H4 (cell line): ENCODE measurements around the gene CBY2. TPM values are rescaled to one million over a fixed set of nuclear protein-coding genes. Genes with fewer than 3 reads are reported as not detected.

Source experiments
- DNase-seq: peaks from one replicate; pipeline ENCODE4 v3.0.0-alpha.2; 2015; ENCODE audit warnings: low spot score
- total RNA-seq: library from RNA; depleted of rRNA; stranded (reverse); fragments of >200 nt; shearing (Covaris generic); gene quantifications from 2 replicates; pipeline ENCODE4 v1.2.3, GENCODE V29; 2014

The CBY2 gene
- total RNA-seq, 1 experiment from 2014 or later = not detected

DNA sequence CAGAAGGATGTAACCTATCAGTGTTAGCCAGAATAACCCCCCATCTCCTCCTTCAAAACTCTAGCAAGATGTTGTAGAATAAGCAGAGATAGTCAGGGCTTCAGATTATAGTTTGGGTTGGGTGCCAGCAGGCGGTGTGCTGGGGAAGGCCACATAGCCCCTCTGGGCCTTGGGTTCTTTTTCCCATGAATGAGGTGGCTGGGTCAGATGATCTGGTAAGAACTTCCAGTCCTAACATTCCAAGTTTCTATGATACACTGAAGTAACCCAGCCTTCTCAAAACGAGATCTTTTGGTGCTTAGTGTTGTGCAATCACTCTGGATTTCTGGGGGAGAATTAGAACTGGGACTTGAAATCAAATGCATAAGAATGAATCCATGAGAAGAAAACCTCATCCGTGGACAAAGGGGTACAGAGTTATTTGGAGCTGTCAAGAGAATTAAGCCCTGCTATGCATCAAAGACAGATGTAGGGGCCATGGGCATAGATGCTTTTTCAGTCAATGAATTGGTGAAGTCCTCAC, 810 bp downstream of the CBY2 start:
- no peak for DNase-seq

DNA sequence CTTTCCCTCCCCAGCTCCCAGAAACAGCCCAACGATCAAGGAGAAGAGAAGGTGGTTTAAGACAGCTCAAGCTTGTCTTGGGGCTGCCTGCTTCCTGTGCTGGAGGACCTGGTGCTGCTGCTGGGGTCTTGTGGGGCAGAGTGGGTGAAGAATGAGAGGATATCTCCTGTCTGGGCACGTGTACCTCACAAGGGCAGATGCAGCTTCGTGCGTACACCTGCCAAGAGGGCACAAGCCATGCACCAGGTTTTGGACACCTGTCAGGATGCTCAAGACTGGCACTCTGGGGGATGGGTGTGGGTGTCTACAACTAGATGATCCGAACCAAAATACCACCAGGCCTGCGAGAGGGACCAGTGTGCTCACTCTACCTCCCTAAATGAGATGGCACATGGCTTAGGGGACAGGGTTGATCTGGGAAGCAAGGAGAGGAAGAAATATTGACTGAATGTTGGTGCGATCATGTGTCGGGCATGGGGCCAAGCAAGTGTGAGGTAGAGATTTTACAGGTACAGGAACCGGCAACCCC, 2.2 kb downstream of the CBY2 start:
- DNase-seq = no peak

DNA sequence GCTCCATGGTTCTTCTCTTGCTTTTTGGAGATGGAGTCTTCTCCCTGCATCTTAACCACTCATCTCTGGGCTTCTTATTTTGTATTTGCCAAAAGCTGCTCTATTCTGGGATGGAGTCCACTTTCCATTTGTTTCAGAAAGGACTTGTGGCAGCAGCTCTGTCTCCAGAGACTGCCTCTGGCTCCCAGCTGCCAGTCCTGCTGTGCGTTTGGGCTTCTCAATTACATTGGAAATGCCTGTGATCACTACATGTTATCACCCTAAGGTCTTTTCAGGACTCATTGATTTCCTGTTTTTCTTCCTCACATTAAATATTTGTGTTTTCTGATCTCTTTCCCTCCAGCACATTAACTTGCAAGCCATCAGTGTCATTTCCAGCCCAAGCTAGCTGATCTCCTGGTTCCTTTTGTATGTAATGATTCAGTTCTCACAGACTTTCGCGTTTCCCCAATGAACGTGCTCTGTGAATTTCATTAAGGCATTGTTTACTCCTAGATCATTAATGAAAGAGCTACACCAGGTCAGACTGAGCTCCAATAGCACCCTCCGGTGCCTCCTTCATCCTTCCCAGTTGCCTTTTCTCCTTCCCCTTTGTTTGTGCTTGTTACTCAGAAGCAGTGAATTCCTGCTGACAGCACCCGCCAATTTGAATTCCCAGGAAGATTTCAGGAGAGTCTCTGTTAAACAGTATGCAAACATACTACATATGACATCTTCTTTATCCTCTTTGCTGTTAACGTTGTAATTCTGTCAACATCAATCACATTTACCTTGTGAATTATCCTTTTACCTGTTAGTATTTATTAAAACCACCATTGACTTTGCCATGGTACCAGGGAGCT, 3.0 kb downstream of the CBY2 start:
- DNase-seq = no peak

DNA sequence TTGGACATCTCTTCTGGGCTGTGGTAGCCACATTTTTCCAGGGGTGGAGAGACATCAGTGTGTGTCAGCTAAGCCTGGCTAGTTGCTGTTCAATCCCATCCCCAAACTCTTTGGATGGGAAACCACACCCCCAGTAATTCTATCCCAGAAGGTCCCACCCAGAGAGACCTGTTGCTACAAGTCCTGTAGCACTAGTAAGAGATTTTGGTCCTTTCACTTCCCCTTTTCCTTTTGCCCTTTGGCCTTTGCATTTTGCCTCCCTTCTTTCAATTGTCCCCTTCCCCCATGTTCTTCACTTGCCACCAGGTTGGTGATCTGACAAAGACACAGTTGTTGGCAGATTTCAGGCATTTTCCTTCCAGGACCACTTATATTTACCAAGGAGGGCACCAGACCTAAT, 3.8 kb downstream of the CBY2 start:
- DNase-seq = no peak

DNA sequence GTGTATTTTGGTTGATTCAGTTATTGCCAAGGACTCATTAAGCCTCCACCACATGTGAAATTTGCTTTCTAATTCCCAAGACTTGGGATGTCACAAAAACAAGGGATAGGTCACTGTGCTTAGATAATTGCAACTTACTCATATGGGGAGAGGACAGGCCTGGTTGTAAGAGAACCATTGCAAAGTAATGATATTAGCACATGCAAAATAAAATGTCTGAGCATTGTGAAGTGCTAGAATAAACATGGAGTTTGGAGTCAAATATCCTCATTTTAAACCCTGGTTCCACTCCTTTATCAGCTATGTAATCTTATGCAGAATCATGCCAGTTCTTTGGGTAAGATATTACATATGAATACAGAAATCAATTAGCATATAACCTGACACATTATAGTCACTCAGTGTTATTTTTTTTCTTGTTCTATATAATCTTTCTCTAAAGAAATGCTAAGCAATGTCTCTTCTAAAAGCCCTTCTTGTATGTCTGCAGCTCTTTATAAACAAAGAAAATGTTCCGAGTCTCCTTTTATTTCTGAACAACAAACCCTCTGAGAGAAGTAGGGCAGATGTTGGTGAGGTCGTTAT, 5.5 kb downstream of the CBY2 start:
- no peak for DNase-seq

DNA sequence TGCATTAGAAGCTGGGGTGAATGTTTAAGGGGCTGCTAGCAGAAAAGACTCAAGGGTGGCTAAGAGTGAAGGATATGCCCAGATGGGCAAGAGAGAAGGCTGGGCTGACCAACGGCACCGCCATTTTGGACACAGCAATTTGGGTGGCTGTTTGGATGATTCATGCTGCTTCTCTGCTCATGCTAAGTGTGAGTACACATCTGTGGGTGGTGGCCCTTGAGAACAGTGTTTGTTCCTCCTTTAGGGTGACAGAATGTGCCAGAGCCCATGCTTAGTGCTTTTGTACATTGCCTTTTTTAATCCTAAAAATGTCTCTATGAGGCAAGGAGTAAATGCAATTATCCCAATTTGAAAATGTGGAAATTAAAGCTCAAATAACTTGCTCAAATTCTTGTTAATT, 9.8 kb downstream of the CBY2 start:
- no peak for DNase-seq

DNA sequence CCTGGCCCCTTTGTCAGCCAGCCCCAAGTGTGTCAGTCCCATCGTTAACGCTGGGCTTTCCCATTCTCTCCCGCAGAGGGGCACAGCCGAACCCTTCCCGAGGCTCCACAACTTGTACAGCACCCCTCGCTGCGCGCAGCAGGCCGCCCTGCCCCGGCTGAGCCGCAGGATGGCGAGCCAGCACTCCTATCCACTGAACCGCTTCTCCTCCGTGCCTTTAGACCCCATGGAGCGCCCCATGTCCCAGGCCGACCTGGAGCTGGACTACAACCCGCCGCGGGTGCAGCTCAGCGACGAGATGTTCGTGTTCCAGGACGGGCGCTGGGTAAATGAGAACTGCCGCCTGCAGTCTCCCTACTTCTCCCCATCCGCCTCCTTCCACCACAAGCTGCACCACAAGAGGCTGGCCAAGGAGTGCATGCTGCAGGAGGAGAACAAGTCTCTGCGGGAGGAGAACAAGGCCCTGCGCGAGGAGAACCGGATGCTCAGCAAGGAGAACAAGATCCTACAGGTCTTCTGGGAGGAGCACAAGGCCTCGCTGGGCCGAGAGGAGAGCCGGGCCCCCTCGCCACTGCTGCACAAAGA, 11.1 kb downstream of the CBY2 start:
- no peak for DNase-seq

DNA sequence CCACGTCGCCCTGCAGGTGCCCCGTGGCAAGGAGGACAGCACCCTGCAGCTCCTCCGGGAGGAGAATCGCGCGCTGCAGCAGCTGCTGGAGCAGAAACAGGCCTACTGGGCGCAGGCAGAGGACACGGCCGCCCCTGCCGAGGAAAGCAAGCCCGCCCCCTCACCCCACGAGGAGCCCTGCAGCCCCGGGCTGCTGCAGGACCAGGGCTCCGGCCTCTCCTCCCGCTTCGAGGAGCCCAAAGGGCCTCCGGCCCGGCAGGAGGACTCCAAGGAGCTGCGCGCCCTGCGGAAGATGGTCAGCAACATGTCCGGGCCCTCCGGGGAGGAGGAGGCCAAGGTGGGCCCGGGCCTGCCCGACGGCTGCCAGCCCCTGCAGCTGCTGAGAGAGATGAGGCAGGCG, 11.6 kb downstream of the CBY2 start:
- DNase-seq = no peak

DNA sequence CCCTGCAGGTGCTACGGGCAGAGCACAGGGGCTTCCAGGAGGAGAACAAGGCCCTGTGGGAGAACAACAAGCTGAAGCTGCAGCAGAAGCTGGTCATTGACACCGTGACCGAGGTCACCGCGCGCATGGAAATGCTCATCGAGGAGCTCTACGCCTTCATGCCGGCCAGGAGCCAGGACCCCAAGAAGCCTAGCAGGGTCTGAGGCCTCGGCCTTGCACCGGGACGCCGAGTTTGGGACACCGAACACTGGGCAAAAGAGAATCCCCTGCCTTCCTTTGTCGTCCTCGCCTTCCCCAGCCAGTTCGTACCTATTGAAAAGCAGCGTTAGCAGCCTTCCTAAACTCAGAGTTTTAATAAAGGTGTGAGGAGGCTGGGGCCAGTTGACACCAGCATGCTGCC, 12.1 kb downstream of the CBY2 start:
- no peak for DNase-seq

DNA sequence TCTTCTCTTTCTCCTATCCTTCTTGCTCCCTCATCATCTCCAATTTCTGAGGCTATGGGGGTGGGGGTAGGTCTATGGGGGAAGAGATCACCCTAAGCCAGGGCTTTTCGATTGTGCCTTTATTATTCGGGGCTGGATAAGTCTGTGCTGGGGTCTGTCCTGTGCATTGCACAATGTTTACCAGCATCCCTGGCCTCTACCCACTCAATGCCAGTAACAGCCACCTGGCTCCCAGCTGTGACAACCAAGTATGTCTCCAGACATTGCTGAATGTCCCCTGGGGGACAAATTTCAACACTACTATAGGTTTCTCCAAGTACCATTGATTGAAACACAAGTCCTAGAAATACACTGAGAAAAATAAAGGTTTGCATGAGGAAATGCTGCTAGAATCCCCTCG, 13.2 kb downstream of the CBY2 start:
- DNase-seq = no peak

DNA sequence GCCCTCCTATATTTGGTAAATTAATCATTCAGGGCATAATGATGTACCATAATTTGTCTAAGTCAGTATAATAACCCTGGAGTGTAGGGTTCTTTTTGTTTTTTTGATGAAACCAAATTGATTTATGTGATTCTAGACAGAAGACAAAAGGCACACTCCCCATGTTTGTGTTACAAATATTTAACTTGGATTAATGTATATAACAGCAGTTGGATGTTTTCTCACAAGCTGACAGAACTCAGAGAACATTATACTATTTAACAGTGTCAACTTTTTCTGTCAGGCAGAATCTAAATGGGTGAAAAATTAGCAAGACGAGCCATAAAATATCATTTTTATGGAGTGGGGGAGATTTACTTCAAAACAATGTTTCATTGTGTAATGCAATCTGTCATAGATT, 15.2 kb downstream of the CBY2 start:
- DNase-seq = no peak

DNA sequence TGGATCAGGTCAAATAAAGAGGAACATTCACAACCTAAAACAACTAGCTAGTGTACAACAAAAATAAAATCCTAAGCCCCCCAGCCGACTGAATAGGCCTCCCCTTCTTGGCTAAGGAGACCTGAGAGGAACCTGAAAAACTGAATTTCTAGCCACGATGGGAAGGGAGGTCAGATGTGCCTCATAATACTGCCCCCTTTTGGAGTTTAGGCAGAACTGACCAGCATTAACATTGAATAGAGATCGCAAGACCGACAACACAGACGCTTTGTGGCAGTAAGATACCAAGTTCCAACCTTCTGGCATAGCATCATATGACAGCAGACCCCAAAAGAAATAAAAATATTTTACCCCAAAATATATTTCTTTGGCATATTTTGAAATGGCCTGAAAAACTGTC, 15.9 kb downstream of the CBY2 start:
- DNase-seq = peak; percentile 22

DNA sequence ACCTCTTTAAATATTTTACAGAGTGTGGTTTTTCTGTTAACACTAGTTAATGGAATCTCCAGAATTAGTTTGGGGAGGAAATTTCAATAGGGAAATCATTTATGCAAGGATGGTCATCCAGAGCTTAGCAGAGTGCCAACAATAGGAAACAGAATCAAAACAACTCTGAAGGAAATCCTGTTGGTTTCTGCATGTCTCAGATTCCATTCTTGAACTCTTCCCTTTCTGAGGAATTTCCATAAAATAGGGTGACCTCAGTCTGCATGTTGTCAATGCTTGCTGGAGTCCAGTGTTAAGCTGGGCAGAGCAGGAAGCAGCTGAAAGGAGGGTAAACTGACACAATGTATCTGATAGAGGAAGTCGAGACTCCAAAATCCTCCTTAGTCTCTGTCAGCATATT, 16.9 kb downstream of the CBY2 start:
- DNase-seq = no peak

DNA sequence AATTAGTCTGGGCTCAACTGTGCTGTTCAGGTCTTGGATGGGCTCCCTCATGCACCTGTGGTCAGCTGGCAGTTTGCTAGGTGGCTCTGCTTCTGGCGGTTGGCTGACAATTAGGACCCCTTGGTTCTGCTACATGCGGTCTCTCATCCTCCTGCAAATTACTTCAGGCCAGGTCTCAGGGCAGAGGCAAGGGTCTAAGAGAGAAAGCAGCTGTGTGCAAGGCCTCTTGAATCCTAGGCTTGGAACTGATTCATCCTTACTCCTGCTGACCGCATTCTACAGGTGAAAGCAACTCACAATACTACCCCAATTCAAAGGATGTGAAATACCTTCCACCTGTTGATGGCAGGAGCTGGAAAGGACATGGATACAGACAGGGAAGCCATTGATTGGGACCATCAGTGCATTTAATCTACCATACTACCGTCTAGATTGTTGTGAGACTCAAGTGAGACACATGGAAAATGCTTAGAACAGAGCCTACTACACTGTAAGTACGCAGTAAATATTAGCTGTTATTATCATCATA, 19.1 kb downstream of the CBY2 start:
- no peak for DNase-seq

DNA sequence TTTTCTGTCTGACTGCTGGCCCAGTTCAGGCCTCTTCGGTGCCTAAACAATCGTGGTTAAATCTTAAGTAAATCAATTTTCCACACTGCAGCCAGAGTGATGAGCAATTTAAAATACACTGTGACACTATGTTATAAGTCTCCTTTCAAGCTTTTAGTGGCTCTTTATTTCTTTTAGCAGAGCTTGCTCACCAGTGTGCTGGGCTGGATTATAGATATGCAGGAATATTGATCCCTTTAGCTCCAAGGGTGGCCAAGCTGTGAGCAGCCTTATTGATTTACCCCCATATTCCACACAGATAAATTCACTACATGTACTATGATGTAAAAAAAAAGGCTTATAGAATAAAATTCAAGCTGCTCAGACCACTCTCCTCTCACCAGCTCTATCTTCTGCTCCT, 21.7 kb downstream of the CBY2 start:
- no peak for DNase-seq

DNA sequence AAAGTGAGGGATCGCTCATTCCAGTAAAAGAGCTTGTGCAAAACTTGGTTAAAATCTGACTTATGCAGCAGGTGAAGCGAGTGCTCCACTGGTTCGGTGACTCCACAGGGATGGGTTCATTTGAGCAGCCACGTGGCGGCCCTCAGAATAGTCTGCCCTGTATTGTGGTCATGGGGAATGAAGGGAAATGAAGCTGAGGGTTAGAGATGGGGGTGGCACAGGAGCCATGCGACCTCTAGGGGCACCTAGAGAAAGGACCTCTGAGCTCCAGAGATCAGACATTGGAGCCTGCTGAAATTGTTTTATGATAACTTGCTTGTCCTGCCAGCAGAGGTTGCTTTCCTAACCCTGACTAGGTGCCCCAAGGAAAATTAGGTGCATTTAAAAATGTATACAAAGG, 26.6 kb downstream of the CBY2 start:
- no peak for DNase-seq

DNA sequence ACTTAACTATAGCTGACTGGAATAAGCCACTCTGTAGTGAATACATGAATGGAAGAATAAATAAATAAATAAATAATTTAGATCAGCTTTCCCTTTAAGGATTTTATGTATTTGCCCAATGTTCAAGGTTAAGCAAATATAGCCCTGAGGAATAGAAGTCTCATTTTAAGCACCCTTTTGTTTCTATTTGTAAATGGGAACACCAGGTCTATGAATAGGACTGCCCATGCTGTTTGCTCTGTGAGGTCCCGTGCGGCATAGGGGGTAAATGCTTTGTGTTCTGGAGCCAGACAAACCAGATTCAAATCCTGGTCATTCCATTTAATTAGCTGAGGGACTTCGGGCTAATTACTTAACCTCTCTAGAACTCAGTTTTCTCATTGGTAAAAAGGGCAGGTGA, 29.3 kb downstream of the CBY2 start:
- no peak for DNase-seq

DNA sequence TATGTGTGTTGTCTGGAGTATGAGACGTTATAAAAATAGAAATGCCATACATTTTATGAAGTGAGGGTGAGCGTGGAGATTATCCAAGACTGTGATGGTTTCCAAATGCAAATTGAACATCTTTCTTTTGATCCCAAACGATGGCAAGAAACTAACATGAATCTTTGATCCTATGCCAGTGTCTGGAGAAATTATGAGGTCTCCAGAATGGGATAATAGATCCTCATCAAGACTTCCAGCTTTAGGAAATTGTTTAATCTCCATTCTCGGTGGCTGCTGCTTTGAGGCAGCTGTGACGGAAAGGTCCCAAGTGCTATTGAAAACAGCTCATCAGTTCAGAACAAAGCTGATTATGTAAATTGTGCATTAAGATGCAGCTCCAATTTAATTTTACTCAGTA, 30.8 kb downstream of the CBY2 start:
- no peak for DNase-seq

DNA sequence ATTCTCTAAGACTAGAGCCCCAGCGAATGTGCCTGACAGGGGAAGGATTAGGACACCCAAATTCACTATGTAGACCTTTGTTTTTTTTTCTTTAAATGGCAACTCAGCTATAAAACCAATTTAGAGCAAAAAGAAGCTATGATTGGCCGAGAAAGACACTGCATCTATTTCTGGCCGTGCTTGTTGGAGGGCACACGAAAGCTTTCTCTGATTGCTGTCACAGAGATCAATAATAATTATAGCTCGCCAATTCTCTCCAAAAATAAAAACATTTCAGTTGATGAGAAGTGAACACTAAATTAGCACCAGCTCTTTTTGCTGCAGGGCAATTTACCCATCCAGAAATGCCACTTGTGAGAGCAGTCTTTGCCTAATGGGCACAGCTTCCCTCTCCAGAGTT, 31.2 kb downstream of the CBY2 start:
- DNase-seq = no peak

DNA sequence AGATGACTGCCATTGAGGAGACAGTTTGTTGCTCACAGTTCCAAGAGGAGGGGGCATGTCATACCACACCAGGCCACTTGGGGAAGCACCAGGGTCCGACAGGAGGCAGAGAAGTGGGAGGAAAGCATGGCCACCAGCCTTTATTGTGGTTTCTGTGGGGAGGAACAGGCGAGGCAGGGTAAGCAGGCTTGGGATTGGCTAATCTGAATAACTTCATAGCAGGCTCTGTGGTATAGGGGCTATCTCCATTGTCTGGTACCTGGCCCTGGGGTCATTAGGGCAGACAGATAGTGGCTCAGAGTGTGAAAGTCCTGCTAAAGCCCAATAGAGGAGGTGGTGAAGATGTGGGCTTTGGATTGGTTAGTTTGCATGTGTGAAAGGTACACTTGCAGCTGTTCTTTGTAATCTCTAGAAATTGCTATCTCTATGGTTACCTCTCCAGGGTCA, 35.5 kb downstream of the CBY2 start:
- DNase-seq = peak; percentile 8

DNA sequence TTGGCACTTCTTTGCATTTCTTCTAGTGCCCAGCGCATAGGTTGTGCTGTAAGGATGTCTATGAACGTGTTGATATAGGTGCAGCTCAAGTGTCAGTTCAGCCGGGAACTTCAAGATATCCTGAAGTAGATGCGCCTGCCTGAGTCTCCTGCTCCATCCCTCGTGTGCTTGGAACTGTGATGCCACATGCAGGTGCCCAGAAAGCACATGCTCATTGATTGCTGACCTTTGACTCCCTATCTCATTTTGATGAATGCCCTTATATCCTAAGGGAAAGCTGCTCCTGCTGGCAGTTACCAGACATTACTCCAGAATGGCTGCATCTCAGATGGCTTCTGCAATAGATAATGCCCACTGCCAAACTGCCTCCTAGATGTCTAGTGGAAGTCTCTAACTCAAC, 40.9 kb downstream of the CBY2 start:
- DNase-seq = no peak

DNA sequence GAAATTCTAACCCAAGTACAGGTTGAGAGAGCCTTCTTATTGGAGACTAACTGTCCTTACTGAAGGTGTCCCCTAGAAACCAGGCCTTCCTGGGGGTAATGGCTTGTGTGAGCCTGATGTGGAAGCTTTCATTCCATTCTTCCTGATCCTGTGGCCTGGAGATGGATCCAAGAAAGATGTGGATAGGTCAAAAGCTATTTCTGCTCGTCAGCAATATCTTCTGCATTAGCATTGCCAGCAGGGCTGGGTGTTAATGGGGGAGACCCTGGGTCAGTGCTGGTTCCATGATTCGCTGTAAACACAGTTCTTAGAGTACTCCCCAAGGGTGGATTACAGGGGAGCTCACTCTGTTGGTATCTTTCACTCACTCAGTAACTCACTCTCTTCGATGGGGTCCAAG, 42.9 kb downstream of the CBY2 start:
- DNase-seq = no peak

DNA sequence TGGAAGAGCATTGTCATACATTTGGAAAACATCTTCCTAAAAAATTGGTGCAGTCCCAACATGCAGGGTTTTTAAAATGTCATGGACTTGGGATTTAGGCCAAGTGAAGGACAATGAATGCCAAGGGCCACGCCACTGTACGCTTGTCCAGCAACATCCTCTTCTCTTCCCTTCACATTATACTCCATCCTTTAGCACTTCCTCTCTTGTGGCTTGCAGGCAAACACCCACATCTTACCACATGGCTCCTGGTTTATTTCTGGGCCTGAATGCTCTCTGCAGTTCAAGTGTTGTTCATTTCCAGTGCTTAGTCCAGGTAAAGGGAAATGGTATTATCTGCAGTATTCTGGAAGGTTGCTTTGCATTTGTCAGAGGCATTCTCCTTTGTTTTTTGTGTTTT, 45.0 kb downstream of the CBY2 start:
- no peak for DNase-seq
